HG02973 (cell line): ENCODE data around the gene MARCHF7.
"Not testable (repeated sequence)": the region's sequence is repeated elsewhere in the genome, so short reads cannot be mapped to it uniquely, and the experiment has no call there.

Experiments
- ATAC-seq: cut with Tn5 transposase; IDR thresholded peaks from one replicate; pipeline ENCODE4 v1.9.1; 2021; ENCODE audit warnings: moderate library complexity; ENCODE audit not compliant: unreplicated experiment

MARCHF7 gene

GRCh38 chr2:159716857-159717256, 4.6 kb downstream of the MARCHF7 start:
- no peak for ATAC-seq

GRCh38 chr2:159720676-159721075, 8.4 kb downstream of the MARCHF7 start:
- ATAC-seq: no peak

DNA sequence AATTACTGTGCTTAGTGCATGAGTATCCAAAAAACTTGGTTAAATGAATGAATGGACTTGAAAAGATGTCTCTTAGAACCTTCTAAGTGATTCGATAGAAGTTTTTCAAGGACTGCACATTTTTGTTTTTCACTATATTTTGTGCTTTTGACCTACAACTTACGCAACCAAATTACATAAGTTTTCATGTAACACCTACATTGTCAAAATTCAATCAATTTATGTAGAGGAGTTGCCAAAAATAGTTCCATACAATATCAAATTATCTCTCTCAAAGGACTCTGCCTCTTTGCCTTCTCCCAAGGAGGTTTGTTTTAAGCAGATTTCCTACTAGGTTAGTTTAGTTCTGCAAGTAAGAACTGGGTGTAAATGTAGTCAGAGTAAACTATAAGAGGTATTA, 10.3 kb downstream of the MARCHF7 start:
- ATAC-seq: no peak

DNA sequence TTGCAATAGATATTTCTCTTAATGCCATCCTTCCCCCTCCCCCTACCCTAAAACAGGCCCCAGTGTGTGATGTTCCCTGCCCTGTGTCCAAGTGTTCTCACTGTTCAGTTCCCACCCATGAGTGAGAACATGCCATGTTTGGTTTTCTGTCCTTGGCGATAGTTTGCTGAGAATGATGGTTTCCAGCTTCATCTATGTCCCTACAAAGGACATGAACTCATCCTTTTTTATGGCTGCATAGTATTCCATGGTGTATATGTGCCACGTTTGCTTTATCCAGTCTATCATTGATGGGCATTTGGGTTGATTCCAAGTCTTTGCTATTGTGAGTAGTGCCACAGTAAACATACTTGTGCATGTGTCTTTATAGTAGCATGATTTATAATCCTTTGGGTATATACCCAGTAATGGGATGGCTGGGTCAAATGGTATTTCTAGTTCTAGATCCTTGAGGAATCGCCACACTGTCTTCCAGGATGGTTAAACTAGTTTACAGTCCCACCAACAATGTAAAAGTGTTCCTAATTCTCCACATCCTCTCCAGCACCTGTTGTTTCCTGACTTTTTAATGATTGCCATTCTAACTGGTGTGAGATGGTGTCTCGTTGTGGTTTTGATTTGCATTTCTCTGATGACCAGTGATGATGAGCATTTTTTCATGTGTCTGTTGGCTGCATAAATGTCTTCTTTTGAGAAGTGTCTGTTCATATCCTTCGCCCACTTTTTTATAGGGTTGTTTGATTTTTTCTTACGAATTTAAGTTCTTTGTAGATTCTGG, 12.7 kb downstream of the MARCHF7 start:
- not testable (repeated sequence) for ATAC-seq

DNA sequence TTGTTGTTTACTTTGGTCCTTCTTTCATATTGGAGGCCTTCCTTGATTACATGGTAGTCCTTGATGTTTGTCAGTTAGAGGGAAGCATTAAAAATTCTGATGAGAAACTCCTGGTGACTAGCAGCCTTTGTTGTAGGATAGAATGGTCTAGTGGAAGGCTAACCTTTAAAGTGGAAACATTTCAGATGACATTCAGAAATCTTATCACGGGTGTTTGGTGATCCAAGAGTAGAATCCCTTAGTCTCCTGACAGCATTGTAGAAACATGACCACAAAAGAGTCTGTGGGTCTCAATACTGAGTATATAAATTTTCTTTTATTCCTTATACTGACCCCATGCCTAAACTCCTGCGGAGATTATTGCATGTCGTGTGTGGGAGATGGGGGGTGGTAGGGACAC, 13.4 kb downstream of the MARCHF7 start:
- ATAC-seq: no peak

DNA sequence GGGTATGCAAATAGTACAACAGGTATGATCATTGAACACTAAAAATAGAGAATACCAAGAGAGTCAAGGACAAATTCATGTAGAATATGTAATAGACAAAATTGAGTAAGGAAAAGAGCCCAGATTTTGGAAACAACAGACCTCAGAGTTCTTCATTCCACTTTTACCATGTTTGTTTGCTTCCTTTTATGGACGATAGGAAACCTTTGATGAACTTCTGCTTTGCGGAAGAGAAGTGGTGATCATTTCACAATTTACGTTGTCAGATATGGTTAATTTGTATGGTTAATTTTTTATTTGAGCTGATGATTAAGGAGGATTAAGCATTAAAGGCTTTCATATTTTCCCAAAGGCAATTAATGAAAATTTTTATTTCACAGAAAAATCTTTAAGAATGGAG, 16.3 kb downstream of the MARCHF7 start:
- no peak for ATAC-seq

DNA sequence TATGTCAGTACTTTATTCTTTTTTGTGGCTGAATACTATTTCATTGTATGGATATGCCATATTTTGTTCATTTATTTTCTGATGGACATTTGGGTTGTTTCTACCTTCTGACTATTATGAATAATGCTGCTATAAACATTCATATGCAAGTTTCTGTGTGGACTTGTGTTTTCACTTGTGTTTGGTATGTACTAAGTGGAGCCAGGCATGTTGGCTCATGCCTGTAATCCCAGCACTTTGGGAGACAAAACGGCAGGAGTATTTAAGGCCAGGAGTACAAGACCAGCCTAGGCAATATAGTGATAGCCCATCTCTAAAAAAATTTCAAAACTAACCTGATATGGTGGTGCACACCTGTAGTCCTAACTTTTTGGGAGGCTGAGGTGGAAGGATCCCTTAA, 23.3 kb downstream of the MARCHF7 start:
- no peak for ATAC-seq

DNA sequence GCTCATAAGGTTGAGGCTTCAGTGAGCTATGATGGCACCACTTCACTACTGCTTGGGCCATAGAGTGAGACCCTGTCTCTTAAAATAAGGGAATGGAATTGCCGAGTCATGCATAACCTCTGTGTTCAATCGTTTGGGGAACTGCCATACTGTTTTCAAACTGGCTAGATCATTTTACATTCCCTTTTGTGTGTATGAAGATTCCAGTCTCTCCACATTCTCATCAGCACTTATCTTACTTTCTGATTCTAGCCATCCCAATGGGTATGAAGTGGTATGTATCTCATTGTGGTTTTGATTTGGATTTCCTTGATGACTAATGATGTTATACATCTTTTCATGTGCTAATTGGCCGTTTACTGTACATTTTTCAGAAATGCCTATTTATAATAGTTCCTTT, 23.7 kb downstream of the MARCHF7 start:
- no peak for ATAC-seq

DNA sequence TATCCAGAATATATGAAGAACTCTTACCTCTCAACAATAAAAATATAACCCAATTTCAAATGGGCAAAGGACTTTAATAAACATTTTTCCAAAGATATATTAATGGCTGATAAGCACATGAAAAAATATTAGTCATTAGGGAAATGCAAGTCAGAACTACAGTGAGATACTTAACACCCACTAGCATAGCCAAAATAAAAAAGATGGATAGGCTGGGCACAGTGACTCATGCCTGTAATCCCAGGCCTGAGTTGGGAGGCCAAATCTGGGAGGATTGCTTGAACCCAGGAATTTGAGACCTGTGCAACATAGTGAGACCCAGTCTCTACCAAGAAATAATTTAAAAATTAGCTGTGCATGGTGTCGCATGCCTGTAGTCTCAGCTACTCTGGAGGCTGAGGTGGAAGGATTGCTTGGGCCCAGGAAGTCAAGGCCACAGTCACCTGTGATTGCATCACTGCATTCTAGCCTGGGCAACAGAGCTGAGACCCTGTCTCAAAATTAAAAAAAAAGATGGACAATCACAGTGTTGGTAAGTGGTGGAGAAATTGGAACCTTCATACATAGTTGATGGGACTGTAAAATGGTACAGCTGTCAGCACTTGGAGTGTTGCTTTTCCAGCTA, 25.1 kb downstream of the MARCHF7 start:
- no peak for ATAC-seq

DNA sequence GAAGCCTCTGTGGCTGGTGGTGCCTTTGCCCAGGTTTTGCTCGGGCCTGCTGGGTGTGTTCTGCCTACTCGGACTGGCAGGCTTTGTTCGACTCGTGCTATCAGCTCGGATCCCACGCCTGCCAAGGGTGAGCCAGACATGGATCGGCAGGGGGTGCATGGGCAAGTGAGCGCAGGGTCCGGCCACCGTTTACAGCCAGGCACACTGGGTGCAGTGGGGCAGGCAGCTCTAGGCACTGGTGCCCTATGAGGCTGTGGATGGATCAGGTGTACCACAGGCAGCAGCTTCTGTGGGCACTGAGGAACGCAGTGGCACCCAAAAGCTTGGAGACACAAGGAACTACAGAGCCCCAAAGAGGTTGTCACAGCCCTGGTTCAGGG, 25.6 kb downstream of the MARCHF7 start:
- ATAC-seq: no peak

DNA sequence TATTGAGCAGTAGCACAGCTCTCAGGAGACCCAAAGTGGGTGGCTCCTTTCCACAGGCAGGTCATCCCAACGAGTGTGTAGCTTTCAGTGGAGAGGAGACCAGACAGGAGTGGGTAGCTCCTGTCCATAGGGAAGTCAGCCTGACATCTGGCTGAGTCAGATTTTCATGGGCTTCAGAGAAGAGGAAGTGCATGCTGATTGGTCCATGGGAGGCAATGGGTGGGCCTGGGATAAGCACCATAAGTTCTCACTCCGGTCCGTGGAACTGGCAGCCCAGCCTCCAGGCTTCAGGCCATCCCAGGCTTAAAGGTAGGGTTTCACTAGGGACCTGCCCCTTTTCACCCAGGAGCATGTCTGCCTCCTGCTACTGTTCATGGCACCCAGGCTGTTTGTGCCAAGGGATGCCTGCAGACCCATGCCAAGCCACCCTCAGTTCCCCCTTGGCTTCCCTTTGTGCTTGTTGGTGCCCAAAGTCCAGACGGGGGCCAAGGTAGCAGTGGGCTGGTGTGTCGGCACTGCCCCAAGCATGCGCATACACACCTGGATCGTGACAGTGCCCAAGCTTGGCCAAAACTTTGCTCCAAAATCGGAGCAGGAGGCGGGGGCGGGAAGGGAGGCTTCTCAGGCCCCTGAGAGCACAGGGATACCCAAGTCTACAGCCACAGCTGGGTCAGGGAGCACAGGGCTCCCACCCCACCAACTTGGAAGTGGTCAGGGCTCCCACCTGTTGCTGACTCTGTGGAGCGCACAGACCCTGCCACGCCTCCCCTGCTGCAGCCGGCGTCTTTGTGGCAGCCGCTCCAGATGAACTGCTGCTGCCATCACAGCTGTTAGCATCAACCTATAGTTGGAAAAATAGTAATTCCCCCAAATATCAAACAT, 26.4 kb downstream of the MARCHF7 start:
- no peak for ATAC-seq

GRCh38 chr2:159742846-159743245, 30.5 kb downstream of the MARCHF7 start:
- no peak for ATAC-seq

GRCh38 chr2:159744363-159744762, 32.1 kb downstream of the MARCHF7 start:
- ATAC-seq: no peak

- ATAC-seq: not testable (repeated sequence)
These were observed 32.9 kb downstream of the MARCHF7 start for GRCh38 chr2:159745237-159745636.

GRCh38 chr2:159748089-159748488, 35.8 kb downstream of the MARCHF7 start:
- no peak for ATAC-seq

GRCh38 chr2:159750873-159751272, 38.6 kb downstream of the MARCHF7 start:
- ATAC-seq: no peak

- ATAC-seq: no peak
These were observed 41.5 kb downstream of the MARCHF7 start for GRCh38 chr2:159753797-159754196.

- no peak for ATAC-seq
These were observed 42.7 kb downstream of the MARCHF7 start for GRCh38 chr2:159755014-159755413.

DNA sequence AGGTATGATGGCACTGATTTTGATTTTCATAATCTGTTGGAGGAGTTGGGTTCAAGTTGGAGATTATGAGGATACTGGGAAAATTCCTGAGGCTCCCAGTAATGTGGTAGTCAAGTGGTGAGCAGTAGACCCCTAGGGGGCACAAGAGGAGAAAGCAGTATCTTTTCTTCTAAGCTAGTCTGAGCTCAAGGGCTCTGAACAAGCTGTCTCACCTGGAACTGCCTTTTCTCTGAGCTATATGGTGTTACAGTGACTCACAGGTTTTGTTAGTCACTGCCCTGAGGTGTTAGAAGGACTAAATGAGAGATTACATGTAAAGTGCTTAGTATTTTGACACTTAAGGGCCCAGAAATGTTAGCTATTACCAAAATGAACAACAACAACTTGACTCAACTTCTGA, 43.5 kb downstream of the MARCHF7 start:
- no peak for ATAC-seq

DNA sequence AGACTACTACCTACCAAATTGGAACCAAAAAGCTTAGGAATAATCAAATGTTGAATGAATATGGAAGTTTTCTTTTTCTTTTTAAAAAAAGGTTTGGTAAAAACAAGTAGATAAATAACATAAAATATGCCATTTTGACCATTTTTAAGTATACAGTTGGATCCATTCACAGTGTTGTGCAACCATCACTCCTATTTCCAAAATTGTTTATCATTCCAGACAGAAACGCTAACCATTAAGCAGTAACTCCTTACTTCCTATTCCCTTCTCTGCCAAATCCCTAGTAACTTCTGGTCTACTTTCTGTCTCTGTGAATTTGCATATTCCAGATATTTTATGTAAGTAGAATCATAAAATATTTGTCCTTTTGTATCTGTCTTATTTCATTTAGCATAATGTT, 45.9 kb downstream of the MARCHF7 start:
- ATAC-seq: no peak

DNA sequence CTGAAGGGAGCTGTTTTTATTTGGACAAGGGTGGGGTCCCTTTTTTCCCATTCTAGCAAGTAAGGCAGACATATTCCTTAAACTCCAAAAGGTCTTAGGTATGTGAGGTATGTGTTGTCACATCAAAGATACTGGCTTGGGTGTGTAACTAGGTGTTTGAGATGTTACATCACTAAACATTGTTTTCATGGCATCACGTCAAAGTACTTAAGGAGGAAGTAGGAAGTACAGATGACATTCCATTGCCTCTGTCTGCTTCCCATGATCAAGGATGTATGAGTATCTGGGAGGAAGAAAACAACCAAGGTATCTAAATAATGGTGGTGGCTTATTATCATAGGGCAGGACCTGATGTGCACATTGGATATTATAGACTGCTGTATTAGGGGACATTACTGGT, 46.4 kb downstream of the MARCHF7 start:
- ATAC-seq: no peak

- no peak for ATAC-seq
These were observed 47.3 kb downstream of the MARCHF7 start for GRCh38 chr2:159759577-159759976.
